ENCODE measurements around the gene GLIPR2. TPM values are rescaled to one million over a fixed set of nuclear protein-coding genes. Genes with fewer than 3 reads are reported as not detected.

The GLIPR2 gene
- polyA plus RNA-seq, 3 donors = 213 to 528 (median 520) TPM

- intact Hi-C loops (cut with micrococcal nuclease) = loop anchor here (5.0 kb wide), 1 partner anchor 37 kb away; no protein-coding TSS in a partner anchor
- Mint-ChIP-seq H3K9me3 (no peaks in the 10 kb centered on the region), H3K36me3 (peaks cover 27 to 48% of the 10 kb centered on the region in 2 donors), H3K4me3 (peak overlapping the region; percentile 100), H3K4me1 (peaks cover 77% of the 10 kb centered on the region), H3K27me3 (ENCODE audit: low read depth in 3 of 3) (peaks cover 0 to 3% (median 0%) of the 10 kb centered on the region in 3 donors), H3K27ac (peak overlapping the region; percentile 95 to 98 (median 98))
- Histone ChIP-seq H3K4me2 (replicated peaks; ENCODE audit: extremely low read depth, low read length, poor library complexity, severe bottlenecking) (peak overlapping the region; percentile 94), H3K9me3 (replicated peaks in 1 of 2; ENCODE audit: control insufficient read depth in 1 of 2, insufficient read depth in 1 of 2, low read length in 2 of 2) (no peaks in the 10 kb centered on the region), H4K20me1 (ENCODE audit: insufficient read depth, low read length) (peaks cover 29% of the 10 kb centered on the region), H3K36me3 (replicated peaks in 1 of 2; ENCODE audit: control insufficient read depth in 1 of 2, insufficient read depth in 2 of 2, low read length in 2 of 2) (peaks cover 11 to 15% of the 10 kb centered on the region in 2 donors), H3K4me3 (replicated peaks in 1 of 3; ENCODE audit: low read depth in 2 of 3, low read length in 3 of 3) (peak overlapping the region in 1 of 3 experiments; percentile 98), H3K79me2 (ENCODE audit: insufficient read depth, low read length) (peaks cover 84% of the 10 kb centered on the region), H3K9ac (ENCODE audit: insufficient read depth, low read length, poor library complexity, severe bottlenecking) (peak overlapping the region; percentile 10), H2AFZ (ENCODE audit: insufficient read depth, low read depth, low read length, poor library complexity, severe bottlenecking) (no peak overlapping the region), H3K27me3 (ENCODE audit: control insufficient read depth in 2 of 2, insufficient read depth in 2 of 2, low read length in 2 of 2) (no peaks in the 10 kb centered on the region), H3K27ac (ENCODE audit: low read depth in 1 of 2, low read length in 2 of 2) (peak overlapping the region; percentile 93 to 99), H3K4me1 (ENCODE audit: control insufficient read depth in 1 of 2, insufficient read depth in 2 of 2, low read length in 2 of 2) (peaks cover 77 to 80% of the 10 kb centered on the region in 2 donors)
- TF ChIP-seq CTCF (IDR thresholded peaks at IDR 0.05) = no peak
- WGBS (ENCODE audit: insufficient coverage) = 94% methylated on average over 5 of the region's 5 CpGs
- DNase-seq = no peak
These were observed 2.4 kb downstream of the GLIPR2 start for GRCh38 chr9:36138901-36139300.

GRCh38 chr9:36140086-36141084 lies 3.9 kb downstream of the GLIPR2 start:
- Histone ChIP-seq H4K20me1 (ENCODE audit: insufficient read depth, low read length) (peaks cover 42% of the 10 kb centered on the region), H3K27ac (ENCODE audit: low read depth in 1 of 2, low read length in 2 of 2) (peak overlapping the region; percentile 93 to 99), H3K27me3 (ENCODE audit: control insufficient read depth in 2 of 2, insufficient read depth in 2 of 2, low read length in 2 of 2) (no peaks in the 10 kb centered on the region), H3K9ac (ENCODE audit: insufficient read depth, low read length, poor library complexity, severe bottlenecking) (peak overlapping the region; percentile 45), H3K36me3 (replicated peaks in 1 of 2; ENCODE audit: control insufficient read depth in 1 of 2, insufficient read depth in 2 of 2, low read length in 2 of 2) (peaks cover 12 to 21% of the 10 kb centered on the region in 2 donors), H3K9me3 (replicated peaks in 1 of 2; ENCODE audit: control insufficient read depth in 1 of 2, insufficient read depth in 1 of 2, low read length in 2 of 2) (no peaks in the 10 kb centered on the region), H3K4me3 (replicated peaks in 1 of 3; ENCODE audit: low read depth in 2 of 3, low read length in 3 of 3) (peak overlapping the region in 1 of 3 experiments; percentile 98), H2AFZ (ENCODE audit: insufficient read depth, low read depth, low read length, poor library complexity, severe bottlenecking) (peak overlapping the region; percentile 35), H3K79me2 (ENCODE audit: insufficient read depth, low read length) (peaks cover 99% of the 10 kb centered on the region), H3K4me1 (ENCODE audit: control insufficient read depth in 1 of 2, insufficient read depth in 2 of 2, low read length in 2 of 2) (peaks cover 91 to 94% of the 10 kb centered on the region in 2 donors), H3K4me2 (replicated peaks; ENCODE audit: extremely low read depth, low read length, poor library complexity, severe bottlenecking) (peak overlapping the region; percentile 94)
- peak overlapping the region; percentile 64 to 72 for H3K4me3 Mint-ChIP-seq
- WGBS (ENCODE audit: insufficient coverage) = 0% methylated on average over 2 of the region's 11 CpGs
- peaks cover 42 to 63% of the 10 kb centered on the region in 2 donors for H3K36me3 Mint-ChIP-seq
- intact Hi-C loops (cut with micrococcal nuclease) = no loop called here
- peaks cover 0 to under 1% (median 0%) of the 10 kb centered on the region in 7 donors for H3K9me3 Mint-ChIP-seq
- H3K27ac Mint-ChIP-seq = peak overlapping the region; percentile 95 to 98 (median 98)
- peaks cover 91% of the 10 kb centered on the region for H3K4me1 Mint-ChIP-seq
- no peak for TF ChIP-seq CTCF (IDR thresholded peaks at IDR 0.05)
- H3K27me3 Mint-ChIP-seq (ENCODE audit: low read depth in 3 of 3) = peaks cover 0 to 4% (median 0%) of the 10 kb centered on the region in 3 donors
- DNase-seq = peak; percentile 77 to 84 (median 79)
